HL-60 (cell line): ENCODE data around the gene PCLAF.

Source experiments
- CTCF ChIP-seq: IDR thresholded peaks from one replicate; pipeline ENCODE4 v1.5.1; 2011; ENCODE audit warnings: low read length, control low read depth, inconsistent platforms; ENCODE audit not compliant: insufficient read depth
- GABPA ChIP-seq: IDR thresholded peaks from 2 replicates; pipeline ENCODE4 v1.6.1; 2012; ENCODE audit warnings: low read depth
- POLR2AphosphoS5 ChIP-seq: IDR thresholded peaks from 2 replicates; pipeline ENCODE4 v1.6.1; 2012; ENCODE audit warnings: low read depth
- SPI1 ChIP-seq: IDR thresholded peaks from 2 replicates; pipeline ENCODE4 v1.6.1; 2012; ENCODE audit warnings: low read depth, mild to moderate bottlenecking, borderline replicate concordance

- TF ChIP-seq CTCF (no peak), SPI1 (no peak), POLR2AphosphoS5 (no peak), GABPA (no peak)
Measured at GRCh38 chr15:64324165-64324877, 56.9 kb downstream of the PCLAF start.
